ENCODE results near the gene SNTA1.
"Not testable (repeated sequence)": the region's sequence is repeated elsewhere in the genome, so short reads cannot be mapped to it uniquely, and the experiment has no call there.

Gene SNTA1

GRCh38 chr20:33465481-33466302, 22.1 kb upstream of the SNTA1 start:
- DNase-seq: peak; percentile 70

DNA sequence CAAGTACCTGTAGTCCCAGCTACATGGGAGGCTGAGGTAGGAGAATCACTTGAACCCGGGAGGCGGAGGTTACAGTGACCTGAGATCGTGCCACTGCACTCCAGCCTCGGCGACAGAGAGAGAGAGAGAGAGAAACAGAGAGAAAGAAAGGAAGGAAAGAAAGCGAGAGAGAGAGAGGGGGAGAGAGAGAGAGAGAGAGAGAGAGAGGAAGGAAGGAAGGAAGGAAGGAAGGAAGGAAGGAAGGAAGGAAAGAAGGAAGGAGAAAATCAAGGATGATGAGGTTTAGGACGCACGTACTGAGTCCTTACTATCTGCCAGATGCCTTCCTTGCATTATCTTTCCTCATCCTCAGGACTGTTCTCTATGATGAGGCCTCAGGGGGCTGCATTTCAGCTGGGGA, 21.2 kb upstream of the SNTA1 start:
- DNase-seq: not testable (repeated sequence)

- DNase-seq: no peak
Observed at GRCh38 chr20:33463332-33464101, 20.0 kb upstream of the SNTA1 start.

GRCh38 chr20:33460711-33461110, 17.1 kb upstream of the SNTA1 start:
- no peak for DNase-seq

GRCh38 chr20:33459599-33459998, 16.0 kb upstream of the SNTA1 start:
- DNase-seq: no peak

DNA sequence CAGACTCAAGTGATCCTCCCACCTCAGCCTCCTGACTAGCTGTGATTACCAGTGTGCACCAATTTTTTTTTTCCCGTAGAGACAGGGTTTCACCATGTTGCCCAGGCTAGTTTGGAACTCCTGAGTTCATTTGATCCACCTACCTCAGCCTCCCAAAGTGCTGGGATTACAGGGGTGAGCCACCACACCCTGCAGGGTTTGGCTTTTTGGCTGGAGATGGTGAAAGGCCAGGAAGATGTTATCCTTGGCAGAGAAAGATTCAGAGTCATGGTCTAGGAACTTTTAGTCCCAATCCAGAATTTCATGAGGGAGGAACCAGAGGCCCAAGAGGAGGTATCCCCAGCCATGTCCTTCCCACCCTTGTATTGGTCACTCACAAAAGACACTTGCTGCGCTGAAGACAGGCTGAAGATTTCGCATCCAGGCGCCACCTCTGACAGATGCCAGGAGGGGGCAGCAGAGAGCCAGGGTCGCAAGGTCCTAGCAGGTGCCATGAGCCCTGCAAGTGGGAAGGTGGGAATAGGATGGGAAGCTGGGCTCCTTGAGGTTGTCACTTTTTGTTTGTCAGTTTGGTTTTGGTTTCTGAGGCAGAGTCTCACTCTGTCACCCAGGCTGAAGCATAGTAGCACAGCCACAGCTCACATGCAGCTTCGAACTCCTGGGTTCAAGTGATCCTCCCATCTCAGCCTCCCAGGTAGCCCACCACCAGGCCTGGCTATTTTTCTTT, 13.5 kb upstream of the SNTA1 start:
- peak; percentile 52 for DNase-seq

DNA sequence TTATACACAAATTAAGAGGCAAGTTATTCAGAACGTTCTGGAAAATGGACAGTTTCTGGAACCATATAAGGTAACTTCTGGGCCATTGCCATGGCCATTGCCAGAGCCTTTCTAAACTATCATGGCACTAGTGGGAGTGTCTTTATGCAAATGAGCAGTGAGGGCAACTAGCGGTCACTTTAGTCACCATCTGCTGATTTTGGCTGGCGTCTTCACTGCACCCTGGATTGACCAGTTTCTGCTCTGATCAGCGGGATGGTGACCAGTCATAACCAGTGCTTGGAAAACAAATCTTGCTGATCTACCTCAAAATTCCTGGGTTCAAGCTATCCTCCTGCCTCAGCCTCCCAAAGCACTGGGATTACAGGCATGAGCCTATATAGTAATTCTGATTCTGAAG, 7.3 kb upstream of the SNTA1 start:
- DNase-seq: no peak

DNA sequence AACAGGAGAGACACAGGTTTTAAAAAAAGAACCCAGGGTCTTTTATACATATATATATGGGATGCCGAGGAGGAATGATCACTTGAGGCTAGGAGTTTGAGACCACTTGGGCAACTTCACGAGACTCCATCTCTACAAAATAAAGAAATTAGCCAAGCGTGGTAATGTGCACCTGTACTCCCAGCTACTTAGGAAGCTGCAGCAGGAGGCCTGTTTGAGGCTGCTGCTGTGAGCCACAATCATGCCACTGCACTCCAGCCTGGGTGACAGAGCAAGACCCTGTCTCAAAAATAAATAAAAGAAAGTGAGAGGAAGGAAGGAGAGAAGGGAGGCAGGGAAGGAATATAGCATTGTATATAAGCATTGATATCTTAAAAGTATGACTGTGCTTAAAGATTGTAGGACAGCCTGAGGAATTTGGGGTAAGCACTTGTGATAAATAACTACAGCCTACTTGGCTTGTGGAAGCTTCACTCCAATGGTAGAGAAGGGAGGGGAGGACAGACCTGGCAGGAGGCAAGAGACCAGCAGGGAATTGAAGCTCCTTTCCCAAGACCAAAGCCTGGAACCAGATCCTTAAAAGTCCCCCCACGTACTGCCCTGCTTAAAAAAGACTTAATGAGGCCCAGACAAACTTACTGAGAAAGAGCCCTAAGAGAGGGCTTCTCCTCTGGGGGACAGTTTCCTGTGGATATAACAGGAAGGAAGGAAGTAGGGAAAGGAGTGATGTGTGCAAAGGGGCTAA, 2.5 kb upstream of the SNTA1 start:
- DNase-seq: no peak

DNA sequence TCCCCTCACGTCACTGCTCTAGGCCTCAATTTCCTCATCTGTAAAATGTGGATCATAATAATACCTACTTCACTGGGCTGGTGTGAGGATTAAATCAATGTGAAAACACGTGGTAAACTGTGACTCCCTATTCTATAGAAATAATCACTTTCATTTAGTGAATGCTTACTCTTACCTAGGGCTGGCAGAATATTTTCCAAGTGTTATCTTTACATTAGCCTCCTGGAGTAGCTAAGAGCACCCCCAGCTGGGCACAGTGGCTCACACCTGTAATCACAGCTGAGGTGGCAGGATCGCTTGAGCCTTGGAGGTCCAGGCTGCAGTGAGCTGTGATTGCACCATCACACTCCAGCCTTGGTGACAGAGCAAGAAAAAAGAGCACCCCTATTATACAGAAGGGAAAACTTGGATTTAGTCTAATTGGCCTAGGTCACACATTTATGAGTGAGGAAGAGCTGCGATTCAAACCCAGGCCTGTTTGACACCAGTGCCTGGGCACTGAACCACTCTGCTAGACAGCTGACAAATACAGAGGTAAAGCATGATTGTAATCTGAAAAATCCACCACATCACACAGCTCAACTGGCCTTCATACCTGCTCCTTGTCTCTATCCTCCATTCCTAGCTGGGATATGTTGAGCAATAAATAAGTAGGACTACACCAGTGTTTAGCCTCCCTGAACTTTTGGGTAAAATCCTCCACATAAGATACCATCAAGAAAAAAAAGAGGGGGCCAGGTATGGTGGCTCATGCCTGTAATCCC, 1.4 kb upstream of the SNTA1 start:
- DNase-seq: no peak

DNA sequence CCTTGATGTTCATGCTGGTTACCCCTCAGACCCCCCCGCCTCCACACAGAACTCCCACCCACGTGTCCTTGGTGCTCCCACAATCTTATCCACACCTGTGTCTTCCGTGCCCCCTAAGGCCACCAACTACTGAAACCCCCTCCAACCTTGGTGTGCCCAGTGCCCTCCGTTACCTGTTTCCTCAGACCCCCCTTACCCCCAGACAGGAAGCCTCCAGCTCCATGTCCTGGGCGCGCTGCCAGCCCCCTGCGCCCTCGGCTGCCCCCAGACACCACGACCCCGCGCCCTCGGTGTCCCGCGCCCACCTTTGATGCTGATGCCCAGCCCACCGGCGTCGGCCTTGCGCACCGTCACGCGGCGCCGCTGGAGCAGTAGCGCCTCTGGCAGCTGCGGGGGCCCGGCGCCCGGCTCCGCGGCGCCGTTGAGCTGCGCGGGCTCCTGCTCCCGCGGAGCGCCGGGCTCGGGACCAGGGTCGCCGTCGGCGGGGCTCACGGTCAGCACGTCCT, 504 bp downstream of the SNTA1 start:
- no peak for DNase-seq

GRCh38 chr20:33442136-33443005, 1.2 kb downstream of the SNTA1 start:
- DNase-seq: no peak

- no peak for DNase-seq
Observed at GRCh38 chr20:33441142-33441955, 2.2 kb downstream of the SNTA1 start.

DNA sequence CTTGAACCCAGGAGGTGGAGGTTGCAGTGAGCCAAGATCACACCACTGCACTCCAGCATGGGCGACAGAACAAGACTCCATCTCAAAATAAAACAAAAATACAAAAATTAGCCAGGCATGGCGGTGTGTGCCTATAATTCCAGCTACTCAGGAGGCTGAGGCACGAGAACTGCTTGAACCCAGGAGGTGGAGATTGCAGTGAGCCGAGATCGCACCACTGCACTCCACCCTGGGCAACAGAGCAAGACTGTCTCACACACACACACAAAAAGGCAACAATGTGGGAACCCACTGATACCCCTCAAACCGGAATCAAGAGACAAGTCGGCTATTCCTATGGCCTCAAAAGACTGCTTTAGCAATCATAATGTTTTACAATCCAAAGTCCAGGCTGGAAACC, 3.0 kb downstream of the SNTA1 start:
- DNase-seq: not testable (repeated sequence)

DNA sequence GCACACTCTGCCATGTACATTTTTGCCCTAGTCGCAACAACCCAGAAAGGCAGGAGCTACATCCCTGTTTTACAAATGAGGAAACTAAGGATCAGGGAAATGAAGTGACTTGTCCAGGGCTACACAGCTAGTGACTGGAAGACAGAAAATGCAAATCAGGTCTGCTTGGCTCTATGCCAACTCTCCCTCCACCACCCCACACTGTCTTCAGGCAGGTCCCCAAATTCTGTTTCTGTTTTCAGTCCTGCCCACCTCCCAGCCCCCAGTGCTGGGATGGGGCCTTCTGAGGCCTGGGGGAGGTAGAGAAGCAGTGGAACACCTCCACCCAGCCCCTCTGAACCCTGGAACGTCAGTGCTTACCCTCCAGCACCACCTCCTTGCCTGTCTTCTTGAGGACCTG, 5.1 kb downstream of the SNTA1 start:
- DNase-seq: no peak

- DNase-seq: no peak
Observed at GRCh38 chr20:33437141-33437911, 6.2 kb downstream of the SNTA1 start.

DNA sequence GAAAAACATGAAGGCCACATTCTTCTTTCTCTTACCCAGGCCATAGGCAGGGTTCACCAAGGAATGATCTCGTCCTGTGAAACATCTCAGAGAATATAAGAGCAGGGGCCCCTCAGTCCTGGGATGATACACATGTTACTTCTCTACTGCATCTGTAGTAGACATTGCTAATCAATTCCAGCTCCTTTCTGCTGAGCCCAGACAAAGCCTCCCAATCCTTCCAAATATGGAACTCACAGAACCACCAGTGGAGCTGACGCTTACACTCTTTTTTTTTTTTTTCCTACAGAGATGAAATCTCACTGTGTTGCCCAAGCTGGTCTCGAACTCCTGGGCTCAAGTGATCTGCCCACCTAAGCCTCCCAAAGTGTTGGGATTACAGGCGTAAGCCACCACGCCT, 9.1 kb downstream of the SNTA1 start:
- DNase-seq: no peak

DNA sequence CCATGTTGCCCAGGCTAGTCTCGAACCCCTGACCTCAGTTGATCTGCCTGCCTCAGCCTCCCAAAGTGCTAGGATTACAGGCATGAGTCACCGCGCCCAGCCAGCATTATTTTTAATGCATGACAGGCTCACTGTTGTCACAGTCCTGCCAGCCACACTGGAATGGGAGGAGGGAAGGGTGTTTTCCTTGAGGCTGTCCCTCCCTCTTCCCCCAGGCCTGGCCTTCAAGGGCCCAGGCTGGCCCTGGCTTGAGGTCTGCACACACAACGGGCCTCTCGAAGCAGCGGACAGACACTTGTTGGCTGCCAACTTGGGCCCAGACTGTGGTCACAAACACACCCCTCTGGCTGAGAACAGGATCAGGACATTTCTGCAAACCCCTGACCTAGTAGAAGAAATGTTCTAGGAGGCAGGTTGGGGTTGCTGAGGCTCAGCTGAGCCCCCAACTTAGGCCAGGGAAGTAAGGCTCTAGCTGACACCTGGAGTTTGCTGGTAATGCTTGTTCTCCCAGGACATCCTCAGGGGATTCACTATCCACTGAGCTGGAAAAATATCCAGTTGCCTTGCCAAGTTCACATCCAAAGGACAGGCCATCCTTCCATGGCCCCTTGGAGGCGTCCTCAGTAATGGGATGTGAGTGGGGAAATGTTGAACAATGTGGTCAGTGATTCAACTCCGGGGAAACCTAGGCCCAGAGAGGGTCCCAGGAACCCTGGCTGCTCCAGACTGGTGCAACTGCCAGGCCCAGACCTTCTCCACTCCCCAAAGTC, 9.9 kb downstream of the SNTA1 start:
- no peak for DNase-seq

- DNase-seq: no peak
Observed at GRCh38 chr20:33431797-33432381, 11.7 kb downstream of the SNTA1 start.
